Peyer's patch (tissue), 4 donors: ENCODE results near the gene B3GNT8. TPM values are rescaled to one million over a fixed set of nuclear protein-coding genes. Genes with fewer than 3 reads are reported as not detected.

ENCODE experiments used
- DNase-seq, 3 donors: peaks; one replicate each; pipeline ENCODE4 v3.0.0-alpha.2; 2017 to 2019
- H3K27ac ChIP-seq, 4 donors: fragments of 200-600 bp; sonication (generic); one replicate each; pipeline ENCODE4 v1.5.1; 2016 to 2019
- H3K27me3 ChIP-seq, 2 donors: fragments of 200-600 bp; sonication (generic); one replicate each; pipeline ENCODE4 v1.5.1; 2019
- H3K36me3 ChIP-seq, 3 donors: fragments of 200-600 bp; sonication (generic); one replicate each; pipeline ENCODE4 v1.5.1; 2016 to 2019
- H3K4me1 ChIP-seq, 4 donors: fragments of 200-600 bp; sonication (generic); one replicate each; pipeline ENCODE4 v1.5.1; 2016 to 2019
- H3K4me3 ChIP-seq, 4 donors: fragments of 200-600 bp; sonication (generic); 1 replicate in 3 of 4; 2 replicates in 1 of 4; pipeline ENCODE4 v1.5.1; 2016 to 2019; ENCODE audit warnings: mild to moderate bottlenecking in 1 of 4
- H3K9me3 ChIP-seq, 4 donors: fragments of 200-600 bp; sonication (generic); one replicate each; pipeline ENCODE4 v1.5.1; 2016 to 2019; ENCODE audit warnings: mild to moderate bottlenecking in 1 of 4
- CTCF ChIP-seq, 6 experiments: fragments of 450-650 bp in 4 of 6; fragments of 200-600 bp in 2 of 6; sonication (generic) in 1 of 6; IDR thresholded peaks; one replicate each; pipeline ENCODE4 v1.5.1; 2017 to 2019; ENCODE audit warnings: antibody characterized with exemption in 6 of 6, mild to moderate bottlenecking in 3 of 6, moderate library complexity in 1 of 6
- POLR2A ChIP-seq, 2 donors: fragments of 450-650 bp; IDR thresholded peaks; one replicate each; pipeline ENCODE4 v1.5.1; 2017; ENCODE audit warnings: antibody characterized with exemption in 2 of 2, mild to moderate bottlenecking in 2 of 2, moderate library complexity in 2 of 2
- total RNA-seq, 4 donors: library from RNA; depleted of rRNA; stranded (reverse); fragments of >200 nt; gene quantifications; one replicate each; pipeline ENCODE4 v1.1.0, GENCODE V29; 2016

B3GNT8 gene
- total RNA-seq, 4 donors from 2014 or later = 15.7 to 98.4 (median 62.8) TPM

- Histone ChIP-seq H3K4me3 (no peak overlapping the region), H3K36me3 (peaks cover 0 to 17% (median 0%) of the 10 kb centered on the region in 3 donors), H3K27me3 (no peaks in the 10 kb centered on the region), H3K9me3 (no peaks in the 10 kb centered on the region), H3K4me1 (peaks cover 0 to 29% (median 3%) of the 10 kb centered on the region in 4 donors), H3K27ac (no peak overlapping the region)
- DNase-seq = no peak
- TF ChIP-seq POLR2A (IDR thresholded peaks at IDR 0.05) (no peak), CTCF (IDR thresholded peaks at IDR 0.05) (no peak)
Measured at GRCh38 chr19:41405776-41406175, 21.4 kb downstream of the B3GNT8 start.

- Histone ChIP-seq H3K4me1 (peaks cover 0 to 15% (median 4%) of the 10 kb centered on the region in 4 donors), H3K9me3 (no peaks in the 10 kb centered on the region), H3K36me3 (peaks cover 0 to 10% (median 0%) of the 10 kb centered on the region in 3 donors), H3K27ac (no peak overlapping the region), H3K27me3 (no peaks in the 10 kb centered on the region), H3K4me3 (no peak overlapping the region)
- no peak for TF ChIP-seq CTCF (IDR thresholded peaks at IDR 0.05)
- DNase-seq = no peak
Measured at GRCh38 chr19:41403181-41403970, 23.8 kb downstream of the B3GNT8 start.

GRCh38 chr19:41402010-41402409 is 25.2 kb downstream of the B3GNT8 start:
- Histone ChIP-seq H3K27me3 (no peaks in the 10 kb centered on the region), H3K4me3 (no peak overlapping the region), H3K9me3 (no peaks in the 10 kb centered on the region), H3K27ac (no peak overlapping the region), H3K4me1 (peaks cover 0 to 13% (median 4%) of the 10 kb centered on the region in 4 donors), H3K36me3 (peaks cover 0 to 10% (median 0%) of the 10 kb centered on the region in 3 donors)
- TF ChIP-seq POLR2A (IDR thresholded peaks at IDR 0.05) = no peak
- TF ChIP-seq CTCF (IDR thresholded peaks at IDR 0.05) = no peak
- no peak for DNase-seq

- no peak overlapping the region for H3K27ac ChIP-seq
- H3K4me1 ChIP-seq = peaks cover 0 to 13% (median 4%) of the 10 kb centered on the region in 4 donors
- TF ChIP-seq POLR2A (IDR thresholded peaks at IDR 0.05) = no peak
- no peak for TF ChIP-seq CTCF (IDR thresholded peaks at IDR 0.05)
Measured at GRCh38 chr19:41401483-41401882, 25.7 kb downstream of the B3GNT8 start.

GRCh38 chr19:41399525-41399924 is 27.6 kb downstream of the B3GNT8 start:
- no peaks in the 10 kb centered on the region for H3K27me3 ChIP-seq
- DNase-seq = no peak
- TF ChIP-seq CTCF (IDR thresholded peaks at IDR 0.05) (no peak), POLR2A (IDR thresholded peaks at IDR 0.05) (no peak)
- H3K36me3 ChIP-seq = peaks cover 0 to 10% (median 0%) of the 10 kb centered on the region in 3 donors
- no peaks in the 10 kb centered on the region for H3K9me3 ChIP-seq
- peaks cover 0 to 19% (median 4%) of the 10 kb centered on the region in 4 donors for H3K4me1 ChIP-seq
- H3K27ac ChIP-seq = no peak overlapping the region
- H3K4me3 ChIP-seq = no peak overlapping the region

More at GRCh38 chr19:41401483-41401882, 25.7 kb downstream of the B3GNT8 start:
- Histone ChIP-seq H3K27me3 (no peaks in the 10 kb centered on the region), H3K9me3 (no peaks in the 10 kb centered on the region), H3K36me3 (peaks cover 0 to 10% (median 0%) of the 10 kb centered on the region in 3 donors), H3K4me3 (no peak overlapping the region)
- DNase-seq = no peak
